EL (cell line): Measurements from ENCODE around the gene RGS5.

Source experiments
- DNase-seq: peaks from one replicate; pipeline ENCODE4 v3.0.0-alpha.2; 2016

RGS5 gene

GRCh38 chr1:163178628-163179027 is 24.1 kb downstream of the RGS5 start:
- DNase-seq, result no peak

- DNase-seq, result no peak
These were observed 25.9 kb downstream of the RGS5 start for GRCh38 chr1:163176797-163177196.

GRCh38 chr1:163174524-163175437 is 27.9 kb downstream of the RGS5 start:
- DNase-seq, result peak; percentile 61

GRCh38 chr1:163173121-163173520 is 29.6 kb downstream of the RGS5 start:
- DNase-seq, result peak; percentile 31

GRCh38 chr1:163172596-163172995 is 30.1 kb downstream of the RGS5 start:
- DNase-seq, result peak; percentile 20

GRCh38 chr1:163171826-163172225 is 30.9 kb downstream of the RGS5 start:
- peak; percentile 35 for DNase-seq

GRCh38 chr1:163170975-163171676 is 31.6 kb downstream of the RGS5 start:
- peak; percentile 58 for DNase-seq

GRCh38 chr1:163170331-163170730 is 32.4 kb downstream of the RGS5 start:
- DNase-seq, result peak; percentile 62

GRCh38 chr1:163169553-163169952 is 33.2 kb downstream of the RGS5 start:
- no peak for DNase-seq

- peak; percentile 99 for DNase-seq
These were observed 34.7 kb downstream of the RGS5 start for GRCh38 chr1:163168053-163168452.

- DNase-seq, result peak; percentile 40
These were observed 35.7 kb downstream of the RGS5 start for GRCh38 chr1:163166886-163167555.

- DNase-seq, result no peak
These were observed 37.6 kb downstream of the RGS5 start for GRCh38 chr1:163165119-163165518.

- DNase-seq, result peak; percentile 84
These were observed 38.7 kb downstream of the RGS5 start for GRCh38 chr1:163163881-163164582.

GRCh38 chr1:163163163-163163562 is 39.6 kb downstream of the RGS5 start:
- DNase-seq, result no peak

GRCh38 chr1:163162381-163162914 is 40.3 kb downstream of the RGS5 start:
- peak; percentile 42 for DNase-seq

GRCh38 chr1:163161841-163162240 is 40.9 kb downstream of the RGS5 start:
- no peak for DNase-seq

- DNase-seq, result no peak
These were observed 41.4 kb downstream of the RGS5 start for GRCh38 chr1:163161337-163161736.

GRCh38 chr1:163155606-163156005 is 47.1 kb downstream of the RGS5 start:
- DNase-seq, result no peak

GRCh38 chr1:163148911-163149310 is 53.8 kb downstream of the RGS5 start:
- no peak for DNase-seq

GRCh38 chr1:163147019-163147418 is 55.7 kb downstream of the RGS5 start:
- DNase-seq, result no peak

- DNase-seq, result no peak
These were observed 57.3 kb downstream of the RGS5 start for GRCh38 chr1:163145435-163145834.

GRCh38 chr1:163144418-163144817 is 58.3 kb downstream of the RGS5 start:
- DNase-seq, result no peak

- no peak for DNase-seq
These were observed 60.6 kb downstream of the RGS5 start for GRCh38 chr1:163142152-163142551.
